GM20431 (cell line): Measurements from ENCODE around the gene SSU72.

ENCODE experiments used
- in situ Hi-C: fragments of 300-500 bp; cut with MseI, MboI; formaldehyde crosslinking; loops from one replicate; pipeline ENCODE4 v1.15.0; 2020; ENCODE audit warnings: low sequenced_read_pairs; ENCODE audit not compliant: unreplicated experiment

Gene SSU72

DNA sequence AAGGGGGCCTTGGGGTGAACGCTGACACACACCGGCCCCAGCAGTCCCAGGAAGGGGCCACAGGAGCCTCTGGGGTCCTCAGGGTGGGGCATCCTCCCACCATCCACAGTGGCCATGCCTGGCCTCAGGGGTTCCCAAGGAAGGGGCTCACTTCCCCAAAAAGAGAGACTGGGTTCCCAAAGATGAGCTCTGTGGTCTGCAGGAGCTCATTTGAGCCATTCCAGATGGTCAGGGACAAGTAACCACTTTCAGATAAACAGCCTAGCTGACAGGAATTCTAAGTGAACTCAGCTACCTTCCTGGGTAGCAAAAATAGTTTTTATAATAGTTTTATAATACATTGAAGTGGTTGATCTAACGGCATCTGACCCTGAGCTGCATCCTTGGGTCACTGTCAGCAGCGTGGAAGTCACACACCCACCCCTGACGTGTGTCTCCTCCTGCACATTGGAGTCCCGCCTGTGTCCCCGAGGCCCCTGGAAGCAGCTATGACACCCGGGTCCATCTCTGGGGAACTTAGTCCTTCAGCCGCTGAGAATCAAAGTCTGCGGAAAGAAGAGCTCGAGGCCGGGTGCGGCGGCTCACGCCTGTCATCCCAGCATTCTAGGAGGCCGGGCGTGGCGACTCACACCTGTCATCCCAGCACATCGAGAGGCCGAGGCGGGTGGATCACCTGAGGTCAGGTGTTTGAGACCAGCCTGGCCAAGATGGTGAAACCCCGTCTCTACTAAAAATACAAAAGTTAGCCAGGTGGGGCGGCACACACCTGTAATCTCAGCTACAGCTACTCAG is 28.5 kb downstream of the SSU72 start:
- in situ Hi-C loops = no loop called here

DNA sequence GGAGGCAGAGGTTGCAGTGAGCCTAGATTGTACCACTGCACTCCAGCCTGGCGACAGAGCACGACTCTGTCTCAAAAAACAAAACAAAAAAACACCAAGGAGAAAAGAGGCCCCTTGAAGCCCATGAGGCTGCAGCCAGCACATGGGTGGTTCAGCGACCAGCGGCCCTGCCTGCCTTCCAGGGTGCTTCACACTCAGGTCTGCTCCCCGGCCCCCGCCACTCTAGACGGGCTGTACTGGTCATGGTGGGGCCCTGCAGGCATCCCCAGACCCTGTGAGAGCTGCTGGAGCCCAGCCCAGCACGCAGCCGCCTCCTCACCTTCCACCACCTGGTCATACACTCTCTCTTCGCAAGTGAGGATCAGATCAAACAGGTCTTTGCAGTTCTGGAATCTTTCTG is 30.1 kb downstream of the SSU72 start:
- in situ Hi-C loops = no loop called here

DNA sequence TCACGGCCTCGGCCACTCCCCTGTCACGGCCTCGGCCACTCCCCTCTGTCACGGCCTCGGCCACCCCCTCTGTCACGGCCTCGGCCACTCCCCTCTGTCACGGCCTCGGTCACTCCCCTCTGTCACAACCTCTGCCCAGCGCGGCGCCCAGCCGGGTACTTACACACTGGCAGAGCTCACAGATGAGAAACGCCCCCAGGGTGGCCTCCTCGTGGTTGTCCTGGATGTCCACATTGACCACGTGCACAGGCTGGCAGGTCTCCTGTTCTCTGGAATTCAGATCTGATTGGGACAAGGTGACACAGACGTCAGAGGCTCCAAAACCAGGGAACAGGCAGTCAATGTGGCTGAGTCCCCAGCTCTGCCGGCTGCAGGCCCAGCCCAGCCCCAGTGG is 31.0 kb downstream of the SSU72 start:
- in situ Hi-C loops = no loop called here

DNA sequence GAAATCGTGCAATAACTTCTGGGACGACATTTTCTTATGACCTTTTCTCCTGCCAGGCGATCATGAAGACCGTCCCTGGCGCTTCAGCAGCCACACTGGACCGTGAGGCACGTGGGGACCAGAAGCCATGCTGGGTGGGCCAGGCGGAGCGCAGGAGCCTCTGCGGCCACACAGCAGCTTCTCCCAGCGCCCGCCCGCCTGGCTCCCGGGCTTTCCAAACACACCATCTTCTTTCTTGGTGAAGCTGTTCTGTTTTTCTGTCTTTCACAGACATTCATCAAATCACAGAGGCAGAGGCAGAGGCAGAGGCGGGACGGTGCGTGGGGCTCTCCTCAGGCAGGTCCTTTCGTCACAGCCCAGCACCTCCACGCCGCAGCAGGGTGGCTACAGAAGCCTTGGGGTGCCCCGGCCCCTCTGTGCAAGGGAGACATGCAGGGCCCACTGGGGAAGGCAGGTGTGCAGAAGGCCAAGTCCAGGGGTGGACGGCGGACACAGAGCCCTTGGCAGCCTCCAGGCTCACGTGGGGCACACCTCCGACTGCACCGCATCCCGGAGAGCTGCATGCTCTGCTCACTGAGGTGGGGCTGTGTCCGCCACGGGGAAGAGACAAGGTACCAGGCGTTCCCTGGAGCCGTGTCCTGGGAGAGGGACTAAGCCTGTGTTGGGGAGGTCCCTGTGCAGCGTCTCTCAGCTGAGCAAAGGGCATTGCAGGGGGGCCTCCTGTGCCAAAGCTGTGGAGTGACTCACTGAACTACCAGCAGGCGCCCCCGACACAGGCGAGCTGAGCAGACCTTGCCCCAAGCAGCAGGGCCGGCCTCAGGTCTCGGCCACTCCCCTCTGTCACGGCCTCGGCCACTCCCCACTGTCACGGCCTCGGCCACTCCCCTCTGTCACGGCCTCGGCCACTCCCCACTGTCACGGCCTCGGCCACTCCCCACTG is 31.6 kb downstream of the SSU72 start:
- in situ Hi-C loops = no loop called here

DNA sequence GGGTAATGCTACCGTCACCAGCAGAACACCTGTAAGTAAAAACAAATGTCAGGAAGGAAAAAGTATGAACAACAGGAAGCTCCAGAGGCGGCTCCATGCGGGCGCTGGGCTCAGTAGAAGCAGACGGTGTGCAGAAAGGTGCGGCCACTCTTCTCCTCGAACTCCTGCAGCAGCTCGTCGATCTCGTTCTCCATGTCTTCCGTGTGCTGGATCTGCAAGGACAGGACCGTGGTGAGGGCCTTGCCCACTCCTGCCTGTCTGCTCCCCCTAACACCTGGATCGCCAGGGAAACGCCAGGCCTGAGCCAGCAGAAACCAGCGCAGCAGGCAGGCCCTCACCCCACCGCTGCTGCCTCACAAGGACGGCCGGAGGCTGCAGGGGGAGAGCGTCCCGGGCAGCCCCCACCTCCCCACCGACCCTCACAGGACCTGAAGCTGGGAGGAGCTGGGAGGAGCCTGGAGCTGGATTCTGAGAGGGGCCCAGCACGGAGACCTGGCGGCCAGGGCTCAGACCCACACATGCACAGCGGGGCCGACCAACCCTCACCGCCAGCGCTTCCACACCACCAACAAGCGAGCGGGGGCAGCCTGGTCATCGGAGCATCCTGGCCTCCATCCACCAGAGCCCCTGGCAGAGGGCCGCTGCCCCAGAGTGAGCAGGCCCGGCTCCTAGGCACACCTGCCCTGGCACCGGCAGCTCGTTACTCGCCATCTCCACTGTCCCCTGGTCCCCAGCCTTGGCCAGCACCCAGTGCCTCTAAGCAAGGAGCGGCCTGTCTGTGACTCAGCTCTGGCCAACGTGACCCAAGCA is 32.5 kb downstream of the SSU72 start:
- in situ Hi-C loops = no loop called here

DNA sequence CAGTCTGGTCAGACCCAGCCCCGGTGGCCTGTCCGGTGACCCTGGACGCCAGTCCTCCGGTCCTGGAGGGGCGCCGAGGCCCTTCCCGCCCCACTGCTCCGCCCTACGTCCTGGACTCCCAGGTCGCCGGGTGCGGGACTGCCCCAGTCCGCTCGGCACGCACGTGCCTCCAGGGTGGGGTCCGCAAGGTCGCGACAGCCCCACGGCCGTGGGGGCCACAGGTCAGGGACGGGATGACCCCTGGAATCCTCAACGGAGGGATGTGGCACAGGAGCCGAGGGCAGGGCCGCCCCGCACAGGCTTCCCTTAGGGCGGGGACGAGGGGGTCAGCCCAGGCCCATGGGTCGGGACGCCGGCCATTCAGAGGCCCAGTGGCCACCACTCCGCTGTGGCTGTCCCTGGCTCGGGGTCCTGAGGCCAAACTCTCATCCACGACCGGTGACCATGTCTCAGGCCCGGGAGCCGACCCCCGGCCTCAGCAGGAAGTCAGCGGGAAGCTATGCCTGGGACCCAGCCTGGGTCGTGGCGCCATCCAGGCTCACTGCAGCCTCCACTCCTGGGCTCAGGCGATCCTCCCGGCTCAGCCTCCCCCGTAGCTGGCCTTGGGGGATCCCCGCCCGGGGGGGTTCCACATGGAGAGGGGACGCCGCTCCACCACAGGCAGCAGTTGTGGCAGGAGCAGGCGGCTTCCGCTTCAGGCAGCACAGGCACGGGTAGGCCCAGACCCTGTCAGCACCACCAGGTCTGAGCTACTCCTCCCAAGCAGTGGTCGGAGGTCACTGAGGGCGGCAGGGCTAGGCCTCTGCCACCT is 33.6 kb downstream of the SSU72 start:
- in situ Hi-C loops = no loop called here

DNA sequence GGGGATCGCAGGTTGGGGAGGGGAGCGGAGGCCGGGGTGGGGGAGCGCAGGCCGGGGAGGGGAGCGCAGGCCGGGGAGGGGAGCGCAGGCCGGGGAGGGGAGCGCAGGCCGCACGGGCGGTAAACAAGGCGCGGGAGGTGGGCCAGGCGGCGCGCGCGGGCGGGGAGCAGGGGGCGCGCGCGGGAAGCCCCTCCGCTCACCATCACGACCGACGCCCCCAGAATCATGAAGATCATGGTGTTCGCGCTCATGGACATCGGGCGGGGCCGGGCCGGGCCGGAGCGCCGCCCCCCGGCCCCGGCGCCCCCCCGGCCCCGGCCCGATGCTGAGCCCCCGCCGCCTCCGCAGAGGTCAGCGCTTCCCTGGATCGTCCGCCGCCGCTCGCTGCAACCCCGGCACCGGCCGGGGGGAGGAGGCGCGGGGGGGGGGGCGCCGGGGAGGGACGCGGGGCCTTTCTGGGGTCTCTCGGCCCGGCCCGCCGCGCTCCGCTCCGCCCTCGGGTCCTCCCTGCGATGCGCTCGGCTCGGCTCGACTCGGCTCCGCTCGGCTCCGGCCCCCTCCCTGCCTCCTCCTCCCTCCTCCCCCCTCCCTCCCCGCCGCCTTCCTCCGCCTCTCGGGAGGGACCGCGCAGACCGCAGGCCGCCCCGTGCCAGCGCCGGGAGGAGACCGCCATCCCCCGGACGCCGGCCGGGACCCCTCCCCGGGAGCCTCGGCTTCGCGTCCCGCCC is 34.4 kb downstream of the SSU72 start, which contains the start of gene TMEM240:
TMEM240 (minus strand) TSS at position 535 of the 728 bp plus-strand sequence; CDS start at position 257, 278 bp downstream.
- in situ Hi-C loops = no loop called here

DNA sequence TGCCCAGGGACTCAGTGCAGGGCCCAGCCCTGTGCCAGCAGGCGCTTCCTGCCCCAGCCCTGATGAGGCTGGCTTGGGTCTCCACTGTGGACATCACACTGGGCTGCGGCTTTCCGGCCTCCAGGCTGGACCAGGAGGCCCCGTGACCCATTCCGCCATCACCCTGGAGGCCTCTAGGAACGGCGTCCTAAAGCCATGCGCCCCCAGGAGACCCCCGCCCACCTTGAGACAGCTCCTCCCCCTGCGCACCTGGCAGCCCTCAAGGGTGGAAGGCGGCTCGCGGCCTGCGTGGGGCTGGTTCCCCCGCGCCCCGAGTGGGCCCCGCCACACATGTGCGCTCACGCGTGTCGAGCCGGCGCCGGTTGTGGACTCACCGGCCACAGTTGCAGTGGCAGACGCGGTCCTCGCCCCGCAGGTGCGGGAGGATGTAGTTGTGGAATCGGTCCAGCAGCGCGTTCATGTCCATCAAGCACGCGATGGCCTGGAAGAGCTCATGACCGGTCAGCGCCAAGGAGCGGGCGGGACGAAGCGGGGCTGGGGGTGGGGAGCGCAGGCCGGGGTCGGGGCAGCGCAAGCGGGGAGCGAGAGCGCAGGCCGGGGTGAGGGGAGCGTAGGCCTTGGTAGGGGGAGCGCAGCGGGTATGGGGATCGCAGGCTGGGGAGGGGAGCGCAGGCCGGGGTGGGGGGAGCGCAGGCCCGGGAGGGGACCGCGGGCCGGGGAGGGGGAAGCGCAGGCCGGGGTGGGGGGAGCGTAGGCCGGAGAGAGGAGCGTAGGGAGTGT is 35.2 kb downstream of the SSU72 start:
- in situ Hi-C loops = no loop called here

DNA sequence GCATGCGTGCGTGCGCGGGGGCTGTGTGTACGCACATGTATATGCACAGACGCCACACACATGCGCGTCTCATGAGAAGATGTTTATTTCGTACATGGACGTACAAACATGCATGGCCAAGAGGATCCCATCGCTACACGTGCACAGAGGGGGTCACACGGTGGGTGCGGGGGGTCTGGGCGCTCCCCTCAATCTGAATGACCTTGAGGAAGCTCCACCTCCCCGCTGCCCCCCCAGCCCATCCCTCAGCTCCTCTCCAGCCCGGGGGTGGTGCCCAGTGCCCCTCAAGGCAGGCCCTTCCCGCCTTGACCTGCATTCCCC is 35.7 kb downstream of the SSU72 start:
- in situ Hi-C loops = no loop called here

DNA sequence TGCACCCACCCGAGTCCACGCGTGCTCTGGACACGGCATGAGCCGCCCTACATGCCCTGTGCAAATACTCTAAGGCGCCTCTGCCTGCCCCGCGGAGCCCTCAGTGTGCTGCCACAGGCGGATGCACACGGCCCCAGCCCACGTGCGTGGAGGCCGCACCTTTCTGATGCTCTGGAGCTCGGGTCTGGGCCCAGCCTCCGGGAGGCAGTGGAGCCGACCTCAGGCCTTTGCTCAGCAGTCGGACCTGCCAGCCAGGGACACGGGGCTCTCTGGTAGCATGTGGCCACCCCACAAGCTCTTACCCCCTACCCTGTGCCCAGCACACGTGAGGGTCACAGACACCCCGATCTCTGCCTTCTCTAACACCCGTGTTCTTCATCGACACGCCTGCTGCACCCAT is 36.3 kb downstream of the SSU72 start:
- in situ Hi-C loops = no loop called here

DNA sequence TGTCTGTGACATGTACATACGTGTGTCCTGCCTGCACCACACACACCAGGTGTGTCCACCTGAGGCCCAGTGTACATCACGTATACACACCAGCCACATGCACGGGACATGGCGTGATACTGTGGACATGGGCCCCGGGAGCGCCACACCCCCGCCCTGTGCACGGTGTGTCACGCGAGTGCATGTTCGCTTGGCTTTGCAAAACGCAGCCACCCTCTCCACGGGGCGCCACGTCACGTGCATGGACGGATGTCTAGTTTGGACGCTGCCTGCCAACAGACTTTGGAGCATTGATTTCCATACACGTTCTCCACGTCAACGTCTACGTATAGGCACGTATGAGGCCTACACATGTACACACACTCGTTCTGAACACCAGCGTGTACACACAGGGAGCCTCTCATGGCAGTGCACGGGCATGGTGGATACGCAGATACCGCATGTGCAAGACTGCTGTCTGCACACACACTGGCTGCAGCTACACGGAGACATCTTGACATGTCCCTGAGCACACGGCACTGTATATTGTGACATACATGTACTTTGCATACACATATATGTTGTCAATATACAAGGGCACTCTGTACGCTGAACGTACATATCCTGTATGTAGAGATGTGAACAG is 36.9 kb downstream of the SSU72 start:
- in situ Hi-C loops = no loop called here

DNA sequence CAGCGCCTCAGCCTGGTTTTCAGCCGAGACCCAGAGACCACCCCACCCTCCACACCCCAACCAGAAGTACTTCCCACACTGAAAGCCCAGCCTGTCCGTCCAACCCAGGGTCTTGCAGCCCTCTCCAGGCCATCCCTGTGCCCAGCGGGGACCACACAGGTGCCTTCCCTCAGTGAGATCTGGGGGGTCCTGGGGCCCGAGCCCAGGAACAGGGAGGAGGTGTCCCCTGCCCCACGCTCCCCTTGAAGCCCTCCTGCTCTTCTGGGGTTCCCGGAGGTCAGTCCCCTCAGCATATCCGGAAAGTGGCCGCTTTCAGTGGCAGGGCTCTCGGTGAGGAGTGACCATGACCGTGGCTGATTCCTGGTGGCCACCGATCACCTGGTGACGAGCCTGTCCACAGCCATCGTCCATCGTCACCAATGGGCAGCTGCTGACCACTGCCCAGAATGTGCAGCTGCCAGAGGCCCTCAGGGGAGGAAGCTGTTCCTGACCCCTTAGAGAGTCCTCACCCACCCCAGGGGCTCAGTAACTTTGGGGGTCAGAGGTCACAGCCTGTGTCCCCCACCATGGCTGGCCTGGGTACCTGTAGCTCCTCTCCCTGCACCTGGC is 37.6 kb downstream of the SSU72 start:
- in situ Hi-C loops = no loop called here

DNA sequence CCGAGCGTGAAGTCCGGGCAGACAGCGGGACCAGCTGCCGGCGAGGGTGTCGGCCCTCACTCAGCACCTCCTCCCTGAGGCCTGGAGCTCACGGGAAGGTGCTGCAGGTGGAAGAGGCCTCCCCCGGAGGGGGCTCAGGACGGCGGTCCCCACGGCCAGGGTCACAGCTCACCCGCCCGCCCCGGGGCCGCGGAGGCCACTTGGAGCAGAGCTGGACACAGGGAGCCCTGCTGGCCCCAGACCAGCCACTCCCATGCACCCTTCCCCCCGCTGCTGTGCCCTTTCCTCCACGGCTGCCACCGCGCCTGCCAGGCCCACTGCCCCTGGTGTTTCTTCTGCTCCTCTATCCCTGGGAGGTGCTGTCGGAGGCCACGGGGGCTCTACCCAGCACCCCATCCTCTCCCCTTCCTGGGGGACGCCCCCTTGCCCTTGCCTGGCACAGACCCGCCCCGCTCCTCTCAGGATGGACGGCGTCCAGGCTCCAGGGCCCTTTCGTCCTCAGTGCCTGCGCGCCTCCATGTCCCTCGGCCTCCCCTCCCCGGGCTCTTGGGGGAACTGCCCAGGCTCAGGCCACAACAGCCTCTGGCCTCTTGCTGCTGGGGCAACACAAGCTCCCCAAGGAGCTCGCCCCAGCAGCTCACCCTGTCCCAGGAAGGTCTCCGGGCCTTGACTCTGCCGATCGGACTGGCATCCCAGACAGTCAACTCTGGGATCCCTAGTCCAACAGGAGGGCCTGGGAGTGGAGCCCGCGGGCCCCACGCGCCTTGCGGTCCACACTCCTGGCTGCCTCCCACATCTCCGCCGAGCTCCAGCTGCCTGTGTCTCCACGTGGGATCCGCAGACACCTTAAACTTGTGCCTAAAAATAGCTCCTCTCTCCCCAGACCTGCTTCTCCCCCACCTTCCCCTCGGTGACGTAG is 38.4 kb downstream of the SSU72 start:
- in situ Hi-C loops = no loop called here

DNA sequence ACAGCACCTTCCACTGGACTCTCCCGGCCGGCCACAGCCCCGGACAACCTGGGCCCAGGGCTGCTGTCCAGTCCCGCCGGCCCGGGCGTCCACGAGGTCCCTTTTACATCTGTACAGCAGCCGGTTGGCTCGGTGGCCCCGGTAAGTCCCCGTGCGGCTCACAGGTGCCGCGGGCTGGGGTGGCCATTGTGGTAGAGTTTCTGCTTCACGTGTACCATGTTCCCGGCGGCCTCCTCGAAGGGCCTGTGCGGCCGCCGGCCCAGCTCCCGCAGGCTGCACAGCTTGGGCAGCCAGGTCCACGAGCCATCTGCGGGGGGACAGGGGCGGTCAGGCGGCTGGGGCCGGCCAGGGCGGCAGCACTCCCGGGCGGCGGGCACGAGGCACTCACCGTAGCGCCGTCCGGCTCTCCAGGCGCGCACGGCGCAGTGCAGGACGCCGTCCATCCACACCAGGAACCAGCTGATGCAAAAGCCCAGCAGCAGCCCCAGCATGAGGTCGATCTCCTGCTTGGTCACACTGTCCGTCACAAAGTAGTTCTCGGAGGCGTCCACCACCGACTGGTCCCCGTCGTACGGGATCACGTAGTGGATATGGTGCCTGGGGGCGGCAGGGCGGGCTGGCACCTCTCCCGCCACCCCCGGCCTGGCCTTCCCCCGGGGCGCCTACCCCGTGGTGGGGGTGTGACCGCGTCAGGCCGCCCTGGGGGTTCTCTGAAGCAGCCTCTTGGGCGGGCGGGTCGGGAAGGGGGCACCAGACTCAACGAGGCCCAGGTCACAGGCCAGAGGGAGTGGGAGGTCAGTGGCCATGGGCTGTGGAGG is 39.3 kb downstream of the SSU72 start:
- in situ Hi-C loops = no loop called here

DNA sequence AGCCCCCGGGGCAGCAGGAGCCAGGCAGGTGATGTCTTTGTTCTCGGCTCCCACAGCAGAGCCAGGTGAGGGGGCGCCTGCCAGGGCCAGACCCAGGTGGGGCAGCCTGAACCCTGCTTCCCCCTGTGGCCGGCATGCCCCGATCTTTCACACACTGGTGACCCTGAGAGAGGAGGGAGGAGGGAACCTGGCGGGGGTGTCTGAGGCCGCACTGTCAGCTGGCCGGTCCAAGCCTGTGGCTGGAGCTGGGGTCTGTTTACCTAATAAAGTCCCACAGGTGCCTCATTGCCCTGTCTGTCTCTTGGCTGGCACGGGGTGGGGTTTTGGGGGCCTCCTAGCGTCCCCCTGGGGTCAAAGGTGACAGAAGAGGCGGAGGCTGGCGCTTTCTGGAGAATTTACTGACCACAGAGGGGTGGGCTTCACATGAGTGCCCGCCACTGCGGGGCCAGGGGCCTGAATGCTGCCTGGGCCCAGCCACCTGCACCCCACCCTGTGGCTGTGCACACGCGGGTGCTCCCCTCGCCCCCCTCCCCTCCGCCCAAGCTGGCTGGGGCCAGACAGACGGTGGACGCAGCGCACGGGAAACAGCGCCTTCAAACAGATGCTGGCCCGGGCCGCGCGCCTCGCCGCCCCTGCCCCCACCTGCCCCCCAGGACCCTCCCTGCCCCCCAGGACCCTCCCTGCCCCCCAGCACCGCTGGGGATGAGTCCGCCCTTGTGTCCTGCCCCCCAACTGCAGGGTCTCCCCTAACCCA is 40.1 kb downstream of the SSU72 start:
- in situ Hi-C loops = no loop called here
